GM23248 (cell line): ENCODE results near the gene LSM14B. TPM values are rescaled to one million over a fixed set of nuclear protein-coding genes. Genes with fewer than 3 reads are reported as not detected.

Experiments used
- DNase-seq: peaks from one replicate; pipeline ENCODE4 v3.0.0-alpha.2; 2015
- H2AFZ ChIP-seq: fragments of 200-600 bp; sonication (generic); 2 replicates; pipeline ENCODE4 v1.6.1; 2016; ENCODE audit warnings: antibody characterized with exemption
- H3F3A ChIP-seq: fragments of 200-600 bp; sonication (generic); 2 replicates; pipeline ENCODE4 v1.6.1; 2016; ENCODE audit warnings: mild to moderate bottlenecking, antibody characterized with exemption, mixed run types; ENCODE audit not compliant: insufficient read depth
- H3K27ac ChIP-seq: fragments of 200-600 bp; sonication (generic); 2 replicates; pipeline ENCODE4 v1.5.1; 2016; ENCODE audit warnings: mild to moderate bottlenecking
- H3K27me3 ChIP-seq: fragments of 200-600 bp; sonication (generic); replicated peaks from 2 replicates; pipeline ENCODE4 v1.6.1; 2016; ENCODE audit warnings: mild to moderate bottlenecking; ENCODE audit not compliant: insufficient read depth
- H3K36me3 ChIP-seq: fragments of 200-600 bp; sonication (generic); 2 replicates; pipeline ENCODE4 v1.6.1; 2016; ENCODE audit warnings: low read depth, mild to moderate bottlenecking
- H3K4me1 ChIP-seq: fragments of 200-600 bp; sonication (generic); 2 replicates; pipeline ENCODE4 v1.6.1; 2016; ENCODE audit warnings: mild to moderate bottlenecking; ENCODE audit not compliant: insufficient read depth
- H3K4me2 ChIP-seq: fragments of 200-600 bp; sonication (generic); one replicate; pipeline ENCODE4 v1.6.1; 2016; ENCODE audit warnings: mild to moderate bottlenecking; ENCODE audit not compliant: unreplicated experiment
- H3K4me3 ChIP-seq: fragments of 200-600 bp; sonication (generic); 2 replicates; pipeline ENCODE4 v1.5.1; 2016; ENCODE audit warnings: mild to moderate bottlenecking
- H3K79me2 ChIP-seq: fragments of 200-600 bp; sonication (generic); 2 replicates; pipeline ENCODE4 v1.6.1; 2016; ENCODE audit warnings: mild to moderate bottlenecking; ENCODE audit not compliant: insufficient read depth
- H3K9ac ChIP-seq: fragments of 200-600 bp; sonication (generic); 2 replicates; pipeline ENCODE4 v1.6.1; 2016; ENCODE audit warnings: mild to moderate bottlenecking
- H3K9me2 ChIP-seq: fragments of 200-600 bp; sonication (generic); 2 replicates; pipeline ENCODE4 v1.6.1; 2016; ENCODE audit warnings: mixed run types, mild to moderate bottlenecking, moderate library complexity; ENCODE audit not compliant: insufficient read depth
- H3K9me3 ChIP-seq: fragments of 200-600 bp; sonication (generic); one replicate; pipeline ENCODE4 v1.6.1; 2017; ENCODE audit warnings: low read depth
- H4K20me1 ChIP-seq: fragments of 200-600 bp; sonication (generic); 2 replicates; pipeline ENCODE4 v1.6.0; 2016; ENCODE audit not compliant: insufficient read depth
- EZH2 ChIP-seq: fragments of 200-600 bp; sonication (generic); IDR thresholded peaks from 2 replicates; pipeline ENCODE4 v1.6.1; 2018; ENCODE audit warnings: antibody characterized with exemption, mild to moderate bottlenecking; ENCODE audit not compliant: insufficient read depth, poor library complexity, severe bottlenecking
- EZH2phosphoT487 ChIP-seq: fragments of 200-600 bp; sonication (generic); IDR thresholded peaks from 2 replicates; pipeline ENCODE4 v1.6.1; 2018; ENCODE audit warnings: antibody characterized with exemption, moderate library complexity, mild to moderate bottlenecking, low read depth; ENCODE audit not compliant: insufficient read depth
- WGBS, 2 experiments: methylation state at CpG; one replicate each; pipeline ENCODE4 v1.1.6; 2015 to 2017; ENCODE audit warnings: low lambda C conversion rate in 2 of 2, low coverage in 1 of 2; ENCODE audit errors: missing lambda C conversion rate in 2 of 2; 5-methylcytosine and 5-hydroxymethylcytosine counted together
- in situ Hi-C: fragments of 300-500 bp; cut with MboI; formaldehyde crosslinking; loops from 2 replicates; pipeline ENCODE4 v1.15.0; 2020
- polyA plus RNA-seq: library from polyadenylated mRNA; unstranded; fragments of >200 nt; fragmentation: Nextera tagmentation; extraction: Ambion mirVana; gene quantifications from 2 replicates; pipeline ENCODE4 v1.2.1, GENCODE V29; 2016
- total RNA-seq: library from RNA; depleted of rRNA; stranded (reverse); fragments of >200 nt; shearing (Covaris generic); gene quantifications from 2 replicates; pipeline ENCODE4 v1.2.3, GENCODE V29; 2014

The LSM14B gene
- total and polyA plus RNA-seq, 2 experiments from 2014 or later: 1.3 to 28.0 TPM

DNA sequence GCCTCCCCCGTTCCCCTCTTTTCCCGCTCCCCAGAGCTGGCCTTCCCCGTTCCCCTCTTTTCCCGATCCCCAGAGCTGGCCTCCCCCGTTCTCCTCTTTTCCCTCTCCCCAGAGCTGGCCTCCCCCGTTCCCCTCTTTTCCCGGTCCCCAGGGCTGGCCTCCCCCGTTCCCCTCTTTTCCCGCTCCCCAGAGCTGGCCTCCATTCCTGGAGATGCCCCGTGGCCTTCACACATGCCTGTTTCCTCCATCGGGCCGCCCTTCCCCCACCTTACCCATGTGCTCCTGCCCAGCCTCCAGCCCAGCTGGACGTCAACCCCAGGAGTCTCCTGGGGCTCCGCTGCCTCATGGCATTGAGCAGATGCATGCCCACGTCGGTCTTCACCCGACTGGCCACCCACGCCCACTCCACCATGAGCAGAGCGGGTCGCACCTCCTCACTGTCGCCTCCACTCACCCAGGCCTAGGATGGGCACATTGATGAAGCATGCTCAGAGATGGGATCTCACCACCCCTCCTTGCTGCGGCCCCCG lies 29.6 kb downstream of the LSM14B start:
- no peaks in the 10 kb centered on the region for H3K36me3 ChIP-seq
- no peaks in the 10 kb centered on the region for H3F3A ChIP-seq
- no peak for TF ChIP-seq EZH2phosphoT487
- no peak for TF ChIP-seq EZH2
- no peaks in the 10 kb centered on the region for H3K27me3 ChIP-seq
- no peak overlapping the region for H3K4me3 ChIP-seq
- H3K27ac ChIP-seq: no peak overlapping the region
- in situ Hi-C loops: no loop called here
- DNase-seq: no peak
- H3K4me2 ChIP-seq: no peak overlapping the region
- no peaks in the 10 kb centered on the region; the same call in 1 of the 2 replicates for H3K4me1 ChIP-seq
- no peak overlapping the region for H2AFZ ChIP-seq
- H3K9ac ChIP-seq: no peak overlapping the region
- peaks cover 99% of the 10 kb centered on the region for H3K79me2 ChIP-seq
- H4K20me1 ChIP-seq: peaks cover 7% of the 10 kb centered on the region; the same call in 1 of the 2 replicates
- WGBS, 2 experiments: 85 to 86% methylated on average over 16 to 23 of the region's 23 CpGs
- no peaks in the 10 kb centered on the region for H3K9me3 ChIP-seq
- H3K9me2 ChIP-seq: no peaks in the 10 kb centered on the region

DNA sequence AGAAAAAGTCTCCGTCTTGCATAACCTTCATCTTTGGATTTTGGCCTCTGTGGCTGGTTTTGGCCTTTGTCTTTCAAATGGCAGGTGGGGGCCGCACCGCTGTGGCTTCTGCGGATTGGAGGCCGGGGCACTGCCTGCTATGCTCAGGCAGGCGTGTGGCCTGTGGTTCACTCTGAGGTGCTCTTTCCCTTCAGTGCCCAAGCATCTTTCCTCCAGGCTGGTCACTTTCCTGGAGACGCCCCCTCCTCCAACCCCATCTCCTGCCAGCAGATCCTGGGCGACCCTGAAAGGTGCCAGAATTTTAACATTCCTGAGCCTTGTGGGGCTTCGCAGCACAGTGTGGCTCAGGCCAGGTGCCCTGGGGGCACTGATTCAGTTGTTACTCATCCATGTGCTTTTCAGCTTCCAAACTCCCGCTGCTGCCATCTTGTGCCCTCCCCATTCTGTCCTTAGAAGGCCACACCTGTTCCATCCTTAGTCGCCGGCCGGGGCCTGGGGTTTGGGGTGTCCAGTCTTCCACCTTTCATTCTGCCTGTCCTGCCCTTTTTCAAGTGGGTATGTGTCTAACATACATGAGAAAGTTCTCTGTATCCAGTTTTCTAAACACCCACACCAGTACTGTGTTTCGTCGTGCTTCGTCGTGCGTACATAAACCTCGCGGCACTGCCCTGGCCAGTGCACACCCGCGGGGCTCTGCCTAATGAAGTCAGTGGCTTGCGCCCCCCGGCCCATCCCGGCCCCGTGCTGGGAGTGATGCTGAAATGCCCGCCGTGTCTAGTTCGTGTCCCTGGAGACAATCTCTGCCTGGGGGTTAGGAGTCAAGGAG lies 33.4 kb downstream of the LSM14B start:
- H2AFZ ChIP-seq: no peak overlapping the region
- H3K9me2 ChIP-seq: no peaks in the 10 kb centered on the region
- WGBS, 2 experiments: 92 to 95% methylated on average over 29 of the region's 29 CpGs
- H3K9ac ChIP-seq: no peak overlapping the region
- peaks cover 7% of the 10 kb centered on the region; the same call in 1 of the 2 replicates for H4K20me1 ChIP-seq
- TF ChIP-seq EZH2 (no peak), EZH2phosphoT487 (no peak)
- DNase-seq: peak; percentile 46
- H3F3A ChIP-seq: no peaks in the 10 kb centered on the region
- peaks cover 6% of the 10 kb centered on the region for H3K4me1 ChIP-seq
- no peaks in the 10 kb centered on the region for H3K27me3 ChIP-seq
- peaks cover 97% of the 10 kb centered on the region for H3K79me2 ChIP-seq
- no peak overlapping the region for H3K27ac ChIP-seq
- H3K4me3 ChIP-seq: no peak overlapping the region
- no peak overlapping the region for H3K4me2 ChIP-seq
- no peaks in the 10 kb centered on the region for H3K36me3 ChIP-seq
- no peaks in the 10 kb centered on the region for H3K9me3 ChIP-seq
- in situ Hi-C loops: no loop called here

DNA sequence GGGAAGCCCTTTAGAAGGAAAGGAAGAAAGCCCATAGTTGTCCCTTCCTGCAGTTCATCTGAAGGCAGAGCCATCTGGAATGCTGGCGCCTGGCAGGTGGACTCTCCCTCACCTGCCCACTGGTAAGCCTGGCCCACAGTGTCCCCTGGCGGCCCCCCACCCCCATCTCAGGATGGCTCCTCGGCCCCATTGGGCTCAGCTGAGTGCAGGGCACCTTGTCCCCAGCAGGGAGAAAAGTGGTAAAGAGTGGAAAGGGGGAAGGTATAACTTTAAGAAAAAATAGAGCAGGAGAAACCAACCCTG lies 33.9 kb downstream of the LSM14B start:
- H3K27me3 ChIP-seq: no peaks in the 10 kb centered on the region
- no peak overlapping the region for H3K4me3 ChIP-seq
- H3K4me2 ChIP-seq: no peak overlapping the region
- no peak overlapping the region for H3K27ac ChIP-seq
- no peak for DNase-seq
- TF ChIP-seq EZH2phosphoT487 (no peak), EZH2 (no peak)
- H3K9me3 ChIP-seq: no peaks in the 10 kb centered on the region
- no peaks in the 10 kb centered on the region for H3K36me3 ChIP-seq
- H3K9ac ChIP-seq: no peak overlapping the region
- peaks cover 10% of the 10 kb centered on the region for H3K4me1 ChIP-seq
- H3K9me2 ChIP-seq: no peaks in the 10 kb centered on the region
- H4K20me1 ChIP-seq: peaks cover 7% of the 10 kb centered on the region; the same call in 1 of the 2 replicates
- no peaks in the 10 kb centered on the region for H3F3A ChIP-seq
- WGBS, 2 experiments: 74% methylated on average over 3 of the region's 3 CpGs
- H2AFZ ChIP-seq: no peak overlapping the region
- in situ Hi-C loops: no loop called here
- peaks cover 95% of the 10 kb centered on the region for H3K79me2 ChIP-seq

DNA sequence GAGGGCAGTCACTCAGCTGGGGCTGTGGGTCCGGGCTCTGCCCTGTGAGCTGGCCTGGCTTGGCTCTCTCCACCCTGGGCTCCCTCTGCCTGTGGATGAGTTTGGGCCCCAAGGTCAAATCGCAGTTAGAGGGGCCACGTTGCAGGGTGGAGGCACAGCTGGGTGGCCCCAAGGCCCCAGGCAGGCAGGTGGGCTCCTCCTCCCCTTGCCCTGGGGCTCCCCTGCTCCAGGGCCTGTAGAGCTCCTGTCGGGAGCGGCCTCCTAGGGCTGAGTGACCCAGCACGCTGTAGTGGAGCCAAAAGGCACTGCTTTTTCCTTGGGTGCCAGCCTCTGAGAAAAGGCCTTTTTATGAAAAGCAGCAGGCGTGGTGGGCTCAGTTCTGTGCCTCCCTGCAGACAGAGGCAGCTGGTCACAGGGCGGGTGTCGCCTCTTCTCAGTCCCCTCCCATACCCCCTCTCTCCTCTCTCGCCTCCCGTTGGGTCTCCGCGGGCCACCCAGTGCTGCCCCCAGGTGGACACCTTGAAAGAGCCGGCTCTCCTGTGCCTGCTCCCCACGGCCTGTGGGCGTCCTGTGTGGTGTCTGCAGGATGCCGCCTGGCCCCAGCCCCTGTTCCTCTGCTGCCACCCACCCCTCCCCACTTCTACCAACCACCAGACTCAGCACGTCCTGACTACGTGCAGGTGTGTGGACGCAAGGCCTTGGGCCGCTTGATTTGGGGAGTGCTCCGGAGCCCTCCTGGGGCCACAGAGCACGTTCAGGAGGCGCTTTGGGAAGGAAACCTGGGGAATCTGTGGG lies 34.5 kb downstream of the LSM14B start:
- H3K27ac ChIP-seq: no peak overlapping the region
- no peaks in the 10 kb centered on the region for H3K27me3 ChIP-seq
- WGBS, 2 experiments: 58 to 85% methylated on average over 15 to 24 of the region's 24 CpGs
- H3K4me3 ChIP-seq: no peak overlapping the region
- TF ChIP-seq EZH2 (no peak), EZH2phosphoT487 (no peak)
- no peaks in the 10 kb centered on the region for H3K9me3 ChIP-seq
- no peak overlapping the region for H3K4me2 ChIP-seq
- in situ Hi-C loops: no loop called here
- H3K36me3 ChIP-seq: no peaks in the 10 kb centered on the region
- H4K20me1 ChIP-seq: peaks cover 7% of the 10 kb centered on the region; the same call in 1 of the 2 replicates
- peak; percentile 69 for DNase-seq
- peaks cover 15% of the 10 kb centered on the region for H3K4me1 ChIP-seq
- peaks cover 93% of the 10 kb centered on the region for H3K79me2 ChIP-seq
- H3F3A ChIP-seq: no peaks in the 10 kb centered on the region
- no peak overlapping the region for H2AFZ ChIP-seq
- no peak overlapping the region for H3K9ac ChIP-seq
- H3K9me2 ChIP-seq: no peaks in the 10 kb centered on the region
